NCI-H2029 (cell line): ENCODE data around the gene IGSF21.

Source experiments
- DNase-seq: peaks from one replicate; lab custom pipeline; 2025; lab: John Stamatoyannopoulos, UW

IGSF21 gene

DNA sequence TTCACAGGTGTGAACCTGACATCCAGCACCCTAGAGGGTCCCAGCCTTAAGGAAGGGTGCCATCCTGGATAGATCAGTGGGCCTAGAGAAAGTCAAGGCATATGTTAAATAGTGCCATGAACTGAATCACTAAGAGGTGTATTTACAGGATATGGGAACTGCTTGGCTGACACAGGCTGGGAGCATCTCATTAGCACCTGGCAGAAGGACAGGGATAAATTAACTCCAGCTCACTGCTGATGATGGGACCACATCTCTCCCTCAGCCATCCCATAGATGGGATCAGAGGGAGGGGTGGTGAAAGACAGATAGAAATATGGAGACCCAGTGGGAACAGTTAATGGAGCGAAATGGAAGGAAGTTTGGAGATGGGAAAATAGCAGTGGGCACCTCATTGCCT, 122.0 kb downstream of the IGSF21 start:
- no peak for DNase-seq

DNA sequence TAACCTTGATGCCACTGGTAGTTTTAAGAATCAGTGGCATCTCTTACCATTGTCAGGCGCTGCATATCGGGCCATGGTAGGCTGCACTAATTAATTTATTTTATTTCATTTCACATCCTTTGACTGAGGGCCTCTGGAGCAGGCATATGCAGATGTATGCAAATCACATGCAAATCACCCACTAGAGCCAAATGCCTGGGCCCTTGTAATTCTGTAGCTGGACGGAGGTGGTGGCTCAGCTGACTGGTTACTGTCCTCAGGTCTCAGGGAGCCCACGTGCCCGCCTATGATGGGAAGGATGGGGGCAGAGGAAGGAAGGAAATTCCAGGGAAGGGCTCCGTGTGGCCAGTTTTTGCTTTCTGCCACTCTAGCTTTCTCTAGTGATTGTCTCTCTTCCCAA, 122.7 kb downstream of the IGSF21 start:
- no peak for DNase-seq

DNA sequence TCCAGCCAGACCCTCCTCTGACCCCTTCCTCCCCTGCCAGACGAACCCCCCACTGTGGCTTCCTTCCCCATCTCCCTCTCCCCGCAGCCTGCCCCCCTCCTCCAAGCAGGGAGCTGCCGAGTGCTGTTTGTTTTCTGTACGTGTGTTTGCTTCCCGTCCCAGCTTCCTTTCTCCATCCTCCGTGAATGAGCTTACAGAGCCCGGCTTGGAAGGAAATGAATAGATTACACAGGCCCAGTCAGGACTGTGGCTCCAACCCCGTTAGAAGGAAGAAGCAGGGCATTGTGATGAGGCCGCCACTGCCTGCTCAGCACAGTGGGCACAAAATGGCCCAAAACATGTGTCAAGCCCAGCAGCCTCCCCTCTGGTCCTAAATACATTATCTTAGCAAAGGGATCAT, 123.2 kb downstream of the IGSF21 start:
- DNase-seq, result no peak

DNA sequence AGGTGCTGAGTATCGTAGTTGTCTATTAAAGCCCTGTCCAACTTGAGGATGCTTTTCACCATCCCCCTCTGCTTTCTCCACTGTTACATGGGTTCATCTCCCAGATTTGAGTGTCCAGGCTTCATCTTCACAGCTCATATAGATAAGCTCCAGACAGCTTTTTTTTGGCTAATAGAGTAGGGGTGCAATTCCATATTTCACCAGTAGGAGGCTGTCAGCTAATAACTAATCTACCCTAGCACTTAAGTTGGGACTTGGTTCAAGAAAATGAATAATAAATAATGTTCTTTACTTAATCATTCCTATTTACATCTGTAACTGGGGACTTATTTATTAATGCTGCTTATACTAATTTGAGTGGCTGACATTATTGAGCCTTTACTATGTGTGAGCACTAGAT, 124.5 kb downstream of the IGSF21 start:
- DNase-seq, result no peak

DNA sequence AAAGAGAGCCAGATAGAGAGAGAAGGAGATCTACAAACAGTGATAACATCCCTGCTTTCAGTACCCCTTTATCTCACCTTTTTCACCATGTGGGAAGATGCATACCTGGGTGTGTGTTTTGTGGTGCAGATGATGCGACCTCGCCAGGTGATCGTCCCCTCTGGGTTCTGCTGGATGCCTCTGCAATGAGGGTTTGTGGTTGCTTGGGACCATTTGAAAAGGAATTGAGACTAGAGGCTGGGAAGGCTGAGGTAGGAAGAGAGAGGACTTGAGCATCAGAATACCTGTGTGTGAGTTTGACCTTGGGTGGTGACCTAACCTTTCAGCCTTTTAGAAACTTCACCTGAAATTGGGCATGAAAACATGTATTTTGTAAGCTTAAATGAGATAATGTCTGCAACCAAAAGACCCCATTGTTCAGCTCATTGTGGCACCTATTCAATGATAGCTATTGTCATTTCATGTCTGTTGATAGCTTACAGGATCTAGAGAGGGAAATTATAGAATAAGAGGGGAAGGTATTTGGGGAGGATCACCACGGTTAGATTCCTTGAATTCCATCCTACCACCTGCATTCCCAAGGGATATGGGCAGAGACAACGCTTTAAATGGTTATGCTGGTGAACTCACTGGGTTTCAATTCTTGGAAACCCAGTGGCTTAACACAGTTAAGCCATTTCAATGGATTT, 125.7 kb downstream of the IGSF21 start:
- no peak for DNase-seq

DNA sequence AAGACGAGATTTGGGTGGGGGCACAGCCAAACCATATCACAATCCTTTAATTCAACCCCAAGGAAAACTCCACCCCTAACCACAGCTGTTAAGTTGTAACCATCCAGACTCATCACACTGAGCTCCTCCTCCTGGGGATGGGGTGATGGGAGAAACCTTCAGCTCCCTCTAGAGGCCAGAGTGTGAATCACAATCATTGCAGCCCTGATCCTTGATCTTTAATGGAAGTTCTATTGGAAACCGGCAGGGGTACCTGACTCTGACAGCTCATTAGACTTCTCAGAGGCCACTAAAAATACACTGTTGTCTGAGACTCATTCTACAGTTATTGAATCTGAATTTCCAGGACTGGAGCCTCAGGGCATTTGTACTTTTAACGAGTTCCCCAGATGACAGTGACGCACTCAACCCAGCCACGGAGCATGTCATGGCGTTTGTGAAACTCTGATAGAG, 127.2 kb downstream of the IGSF21 start:
- peak; percentile 35 for DNase-seq

DNA sequence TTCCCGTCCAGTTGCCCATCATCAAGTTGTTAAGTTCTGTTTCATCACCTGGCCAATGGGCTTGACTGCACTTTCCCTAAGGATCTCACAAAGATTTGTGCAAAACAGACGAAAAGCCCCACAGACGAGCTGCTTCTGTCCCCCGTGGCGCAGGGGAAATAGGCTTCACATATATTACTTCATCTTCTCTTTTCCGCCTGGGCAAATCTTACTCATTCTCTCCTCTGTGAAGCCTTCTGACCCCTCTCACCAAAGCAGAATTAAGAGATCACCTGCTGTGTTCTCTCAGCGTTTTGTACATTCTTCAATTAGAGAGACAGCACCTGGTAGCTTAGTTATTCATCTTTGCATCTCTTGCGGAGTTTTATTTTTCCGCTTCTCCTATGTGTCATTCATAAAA, 129.8 kb downstream of the IGSF21 start:
- no peak for DNase-seq

DNA sequence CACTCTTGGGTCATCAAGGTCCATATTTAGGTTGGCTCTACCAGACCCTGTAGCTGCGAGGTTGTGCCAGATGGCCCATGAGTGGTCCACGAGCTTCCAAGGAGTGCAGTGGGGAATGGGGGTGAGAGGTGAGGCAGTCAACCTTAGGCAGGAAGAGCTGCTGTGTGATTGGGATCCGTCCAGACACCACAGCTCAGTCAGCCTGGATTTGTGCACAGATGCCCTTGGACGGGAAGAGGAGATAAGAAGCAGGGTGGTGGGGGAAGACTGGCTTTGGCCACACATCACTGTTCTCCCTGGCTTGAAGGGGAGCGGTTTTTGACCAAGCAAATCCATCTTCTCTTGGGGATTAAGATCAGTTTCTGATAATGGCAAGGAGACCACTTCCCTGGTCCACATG, 130.6 kb downstream of the IGSF21 start:
- no peak for DNase-seq

DNA sequence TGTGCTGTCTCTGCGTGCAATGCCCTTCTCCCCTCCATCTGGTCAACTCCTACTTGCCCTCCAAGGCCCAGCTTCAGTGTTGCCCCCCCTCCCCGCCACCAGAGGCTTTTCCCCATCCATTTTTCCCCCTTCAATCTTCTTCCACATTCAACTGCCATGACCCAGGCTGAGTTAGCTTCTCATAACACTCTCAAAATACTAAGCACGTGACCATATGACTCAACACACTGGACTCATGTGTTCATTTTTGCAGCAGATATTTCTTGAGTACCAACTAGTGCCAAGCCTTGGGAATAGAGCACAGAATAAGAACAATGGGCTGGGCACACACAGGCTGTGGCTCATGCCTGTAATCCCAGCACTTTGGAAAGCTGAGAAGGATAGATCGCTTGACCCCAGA, 132.1 kb downstream of the IGSF21 start:
- peak; percentile 50 for DNase-seq

DNA sequence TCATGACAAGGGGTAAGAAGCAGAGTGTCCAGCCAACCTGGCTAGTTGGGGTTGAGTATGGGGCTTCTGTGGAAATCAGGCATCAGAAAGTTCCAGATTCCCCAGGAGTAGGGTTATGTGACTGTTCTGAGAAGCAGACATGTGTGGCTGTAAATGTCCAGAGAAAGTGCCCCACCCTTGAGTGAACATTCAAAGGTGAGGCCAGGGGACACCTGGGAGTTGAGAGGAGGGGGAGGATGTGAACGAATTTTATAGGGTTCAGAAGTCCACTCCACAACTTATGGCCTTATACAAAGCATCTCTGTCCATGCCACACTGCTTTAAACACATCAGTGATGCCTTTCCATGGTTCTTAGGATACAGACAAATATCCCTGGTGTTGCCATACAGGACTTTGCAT, 133.3 kb downstream of the IGSF21 start:
- DNase-seq, result no peak

DNA sequence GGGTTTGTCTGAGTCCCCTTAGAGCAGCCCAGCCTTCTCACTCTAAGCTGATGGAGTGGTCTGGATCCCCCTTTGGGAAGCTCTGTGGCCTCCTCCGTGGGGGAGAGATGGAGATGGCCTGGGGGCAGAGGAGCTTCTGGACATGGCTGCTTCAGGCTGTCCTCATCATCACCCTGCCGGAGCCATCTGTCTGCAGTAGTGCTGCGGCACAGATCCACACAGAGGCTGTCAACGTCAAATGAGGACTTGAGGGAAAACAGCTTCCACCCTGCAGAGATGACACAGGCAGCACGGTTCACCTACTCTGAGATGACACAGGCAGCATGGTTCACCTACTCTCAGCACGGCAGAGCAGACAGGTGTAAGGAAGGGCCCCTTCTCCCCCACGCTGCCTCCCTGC, 134.3 kb downstream of the IGSF21 start:
- DNase-seq, result no peak

DNA sequence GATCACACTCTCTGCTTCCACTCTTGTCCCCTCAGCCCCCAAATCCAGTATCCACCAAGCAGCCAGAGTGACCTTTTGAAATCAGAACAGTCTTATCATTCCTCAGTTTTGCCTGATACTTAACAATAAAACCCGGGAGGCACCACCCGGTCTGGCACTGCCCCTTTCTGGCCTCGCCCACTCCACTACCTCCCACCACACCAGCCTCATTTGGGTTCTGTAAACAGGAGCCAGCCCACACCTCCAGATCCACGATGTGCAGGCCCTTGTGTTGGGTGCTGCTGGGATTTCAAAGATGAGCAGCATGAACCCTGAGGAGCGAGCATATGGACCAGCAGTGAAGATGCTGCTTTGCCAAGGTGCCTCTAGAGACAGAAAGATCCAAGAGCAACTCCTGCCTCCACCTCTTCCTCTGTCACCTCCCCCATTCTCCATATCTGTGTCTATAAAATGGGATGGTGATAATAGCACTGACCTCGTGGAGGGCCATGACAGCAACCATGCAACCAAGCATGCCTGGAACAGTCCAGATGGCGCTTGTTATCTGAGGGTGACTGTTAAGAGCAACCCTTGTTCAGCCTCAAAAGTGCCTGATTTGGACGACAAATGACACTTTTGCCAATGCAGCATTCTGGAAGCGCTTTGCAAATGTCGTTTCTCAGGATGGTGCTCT, 136.0 kb downstream of the IGSF21 start:
- DNase-seq, result no peak

DNA sequence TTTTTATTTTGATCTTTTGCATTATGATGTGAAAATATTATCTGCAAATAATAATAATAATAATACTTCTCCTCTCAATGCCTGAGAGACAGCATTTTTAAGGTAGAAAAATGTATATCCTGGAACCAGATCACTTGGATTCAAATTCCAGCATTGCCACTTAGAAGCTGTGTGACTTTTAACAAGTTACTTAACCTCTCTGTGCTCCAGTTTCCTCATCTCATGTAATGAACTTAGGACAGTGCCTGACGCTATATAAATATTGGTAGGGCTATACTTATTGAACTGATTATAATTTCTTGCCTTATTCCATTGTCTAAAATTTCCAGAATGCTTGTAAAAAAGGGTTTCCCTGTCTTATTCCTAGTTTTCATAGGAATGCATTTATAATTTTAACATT, 137.2 kb downstream of the IGSF21 start:
- no peak for DNase-seq

DNA sequence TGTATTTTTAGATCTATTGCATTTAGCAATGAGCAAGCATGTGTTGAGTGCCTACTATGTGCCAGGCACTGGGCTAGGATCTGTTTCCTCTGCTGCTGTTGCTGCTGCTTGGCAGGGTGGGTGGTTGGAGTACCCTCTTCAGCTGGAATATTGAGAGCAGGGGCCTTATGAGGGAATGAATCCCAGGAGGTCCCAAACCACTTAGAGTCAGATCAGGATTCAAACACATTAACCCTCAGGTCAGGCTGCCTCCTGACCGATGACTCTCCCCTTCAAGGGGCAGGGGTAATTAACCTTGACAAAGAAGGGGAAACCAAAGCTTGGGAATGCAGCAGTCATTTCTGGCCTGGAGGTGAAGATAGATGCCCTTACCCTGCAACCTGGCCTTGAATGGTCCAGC, 138.0 kb downstream of the IGSF21 start:
- DNase-seq, result no peak

DNA sequence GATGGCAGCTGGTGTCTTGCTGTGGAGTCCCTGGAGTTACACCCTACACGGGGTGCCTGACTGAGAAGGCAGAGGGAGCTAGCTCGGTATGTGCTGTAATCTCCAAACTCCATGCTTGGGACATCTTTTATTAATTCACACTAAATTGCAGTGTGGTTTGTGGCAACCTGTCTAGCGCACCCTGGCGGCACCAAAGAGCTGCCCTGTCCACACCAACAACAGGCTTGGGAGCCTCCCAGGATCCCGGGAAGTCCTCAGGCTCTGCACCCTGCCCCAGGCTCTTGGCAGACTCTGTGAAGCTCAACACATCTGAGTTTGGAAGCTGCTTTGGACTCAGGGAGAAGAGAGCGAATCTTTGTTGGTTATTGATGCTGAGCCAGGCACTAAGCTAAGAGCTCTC, 138.9 kb downstream of the IGSF21 start:
- no peak for DNase-seq

DNA sequence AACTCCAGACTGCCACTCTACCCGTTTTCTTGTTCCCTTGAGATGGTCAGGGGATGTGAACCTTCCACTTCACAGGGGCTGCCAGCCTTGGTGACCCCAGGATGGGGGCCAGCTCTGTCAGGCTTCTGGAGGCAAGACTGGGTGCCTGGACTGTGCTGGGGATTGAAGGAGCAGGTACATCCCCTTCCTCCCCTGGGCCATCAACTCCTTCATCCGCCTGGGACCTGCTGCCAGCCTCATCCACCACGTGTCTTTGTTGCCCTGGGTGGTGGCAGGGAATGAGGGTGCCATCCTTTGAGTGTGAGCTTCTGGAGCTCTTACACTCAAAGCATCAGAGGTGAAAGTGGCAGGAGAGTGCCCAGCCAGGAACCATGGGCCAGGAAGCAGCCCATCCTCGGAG, 139.6 kb downstream of the IGSF21 start:
- DNase-seq, result no peak

DNA sequence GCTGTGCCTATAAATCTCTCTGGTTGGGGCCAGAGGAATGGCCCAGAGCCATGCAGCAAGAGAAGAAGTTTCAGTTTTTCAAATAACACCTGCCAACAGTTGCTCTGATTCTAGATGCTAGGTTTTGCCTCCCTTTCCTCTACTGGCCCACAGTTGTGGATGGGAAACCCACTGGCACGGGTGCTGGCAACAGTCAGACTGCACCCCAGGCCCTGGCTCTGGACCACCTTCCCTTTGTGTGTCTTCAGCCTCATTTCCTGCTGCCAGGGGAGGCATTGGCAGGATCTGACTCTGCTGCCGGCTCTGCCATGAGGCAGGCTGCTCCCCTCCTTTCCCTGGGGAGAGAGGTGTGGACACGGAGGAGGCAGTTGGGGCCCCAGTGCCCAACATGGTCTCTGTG, 142.0 kb downstream of the IGSF21 start:
- no peak for DNase-seq

DNA sequence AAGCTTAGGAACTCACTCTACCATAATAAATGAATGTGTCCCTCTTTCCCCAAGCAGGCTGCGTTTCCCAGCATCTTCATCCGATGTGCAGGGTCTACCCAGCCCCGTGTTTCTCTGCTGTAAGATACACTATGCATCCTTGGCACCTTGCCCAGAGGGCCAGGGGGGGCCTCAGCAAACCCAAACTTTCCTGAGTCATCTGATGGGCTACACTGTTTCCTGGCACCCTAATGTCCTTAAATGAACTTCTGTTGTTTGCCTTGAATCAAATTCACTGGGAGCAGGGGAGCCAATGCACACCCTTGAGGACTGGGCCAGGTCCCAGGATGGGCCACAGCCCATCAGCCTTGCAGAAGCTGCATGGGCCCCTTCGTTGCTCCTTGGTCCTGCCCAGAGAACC, 145.5 kb downstream of the IGSF21 start:
- DNase-seq, result no peak

DNA sequence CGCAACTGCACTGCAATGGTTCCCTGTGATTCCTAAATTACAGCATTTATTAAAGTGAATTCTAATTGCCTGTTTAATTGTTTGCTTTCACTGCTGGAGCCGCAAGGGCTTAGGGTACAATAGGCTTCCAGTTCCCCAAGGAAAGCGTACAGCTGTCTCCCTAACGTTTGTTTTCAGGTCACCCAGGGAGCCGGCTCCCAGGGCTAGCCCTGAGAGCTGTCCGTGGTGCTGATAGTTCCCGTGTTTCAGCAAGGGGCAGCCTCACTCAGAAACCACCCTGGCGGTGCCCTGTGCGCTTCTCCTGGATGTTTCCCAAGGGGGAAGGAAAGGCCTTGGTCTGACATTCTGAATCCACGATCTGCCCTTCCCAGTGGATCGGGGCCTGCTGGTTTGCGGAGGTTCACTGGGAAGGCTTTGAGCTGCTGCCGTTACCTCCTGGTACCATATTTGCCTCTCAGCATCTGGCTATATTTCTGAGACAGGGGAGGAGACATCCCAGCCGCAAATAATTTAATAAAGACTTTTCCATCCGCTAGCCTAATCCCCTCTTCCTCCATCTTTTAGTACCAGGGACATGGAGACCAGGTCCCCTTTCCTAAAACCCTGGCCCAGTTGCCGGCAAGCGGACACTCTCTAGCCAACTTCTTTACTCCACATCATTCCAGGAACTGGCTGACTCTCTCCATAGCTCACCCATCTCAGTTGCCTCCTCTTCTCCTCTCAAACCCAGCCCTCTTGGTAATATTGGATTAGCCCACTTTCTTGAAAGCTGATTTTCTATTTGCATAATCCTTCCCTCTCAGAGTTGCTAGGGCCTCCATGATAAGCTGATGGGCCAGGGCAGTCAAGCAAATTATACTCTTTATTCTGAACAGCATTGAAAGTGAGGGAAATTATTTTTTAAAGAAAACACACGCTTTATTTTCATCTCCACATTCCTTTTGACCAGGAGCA, 149.0 kb downstream of the IGSF21 start:
- no peak for DNase-seq

DNA sequence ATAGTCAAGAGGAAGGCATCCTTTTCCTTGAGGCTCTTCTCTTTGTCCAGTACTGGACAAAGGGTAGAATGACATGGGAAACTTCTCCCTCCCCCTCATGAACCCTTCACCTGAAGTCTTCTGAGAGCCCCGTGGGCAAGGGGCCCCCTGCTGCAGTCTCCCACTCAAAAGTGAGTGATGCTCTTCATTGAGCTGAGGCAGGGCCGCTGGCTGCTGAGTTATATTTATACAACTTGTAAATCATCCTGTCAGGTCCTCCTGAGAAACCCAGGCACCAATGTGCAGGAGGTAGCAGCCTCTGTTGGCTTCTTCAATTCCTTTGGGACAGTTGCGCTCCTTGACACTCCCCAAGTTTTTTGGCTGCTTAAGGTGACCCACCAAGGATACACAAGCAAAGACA, 150.2 kb downstream of the IGSF21 start:
- no peak for DNase-seq

DNA sequence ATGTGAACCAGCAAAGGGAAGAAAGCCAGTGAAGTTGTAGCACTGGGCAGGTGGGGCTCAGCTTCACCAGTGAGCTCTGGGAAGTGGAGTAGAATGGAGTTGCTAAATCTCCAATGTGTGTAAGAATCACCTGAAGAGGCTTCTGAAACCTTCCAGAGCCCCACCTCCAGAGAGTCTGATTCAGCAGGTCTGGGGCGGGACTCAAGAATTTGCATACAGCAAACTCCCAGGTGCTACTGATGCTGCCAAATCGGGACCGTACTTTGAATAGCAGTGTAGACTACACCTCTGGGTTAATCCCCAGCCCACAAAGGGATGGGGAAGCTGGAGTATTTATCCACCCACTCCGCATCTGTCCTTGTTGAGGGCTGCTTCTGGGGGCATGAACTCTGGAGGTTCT, 154.3 kb downstream of the IGSF21 start:
- DNase-seq, result no peak

DNA sequence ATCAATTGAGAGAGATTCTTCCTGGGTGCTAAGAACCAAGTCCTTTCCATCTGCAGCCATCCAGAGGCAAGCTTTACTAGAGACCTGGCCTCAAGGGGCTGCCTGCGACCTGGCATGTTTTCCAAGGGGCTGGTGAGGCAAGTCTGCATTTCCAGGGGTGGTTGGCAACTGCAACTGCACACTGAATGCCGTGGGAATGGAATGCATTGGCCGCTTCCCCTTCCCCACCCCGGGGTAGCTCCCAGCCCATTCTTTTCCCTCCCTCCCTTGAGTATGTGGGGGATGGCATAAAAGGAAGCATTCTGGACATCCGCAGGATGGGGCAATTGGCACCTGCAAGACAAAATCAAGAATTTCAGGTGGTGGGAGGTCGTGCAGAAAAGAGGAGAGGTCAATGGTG, 155.1 kb downstream of the IGSF21 start:
- DNase-seq, result no peak

DNA sequence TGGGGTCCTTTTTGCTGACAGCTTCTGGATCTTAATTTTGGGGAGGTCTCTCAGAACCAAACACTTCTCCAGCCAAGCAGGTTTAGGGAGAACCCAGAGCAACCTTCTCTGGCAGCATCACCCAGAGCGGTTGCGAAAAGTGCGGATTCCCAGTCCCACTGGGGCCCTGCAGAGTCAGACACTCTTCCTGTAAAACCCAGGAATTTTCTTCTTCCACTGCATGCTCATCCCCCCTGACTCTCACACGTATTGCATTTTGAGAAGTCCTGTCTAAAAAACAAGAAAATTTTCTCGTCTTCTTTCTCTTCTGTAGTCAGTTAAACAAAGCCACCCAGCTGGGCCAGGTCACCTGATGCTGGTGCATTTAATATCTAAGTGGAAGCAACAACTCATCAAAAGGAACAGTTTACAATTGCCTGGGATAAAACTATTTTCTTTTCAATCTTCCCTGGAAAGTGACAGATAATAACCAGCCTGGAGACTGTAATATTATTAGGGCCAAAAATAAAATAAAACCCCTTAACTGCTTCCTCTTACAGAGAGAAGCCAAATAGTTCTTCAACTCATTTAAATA, 156.0 kb downstream of the IGSF21 start:
- no peak for DNase-seq
